Keratinocyte (primary cell): ENCODE data around the gene CRISPLD2. TPM values are rescaled to one million over a fixed set of nuclear protein-coding genes. Genes with fewer than 3 reads are reported as not detected.

Experiments
- DNase-seq: peaks from one replicate; pipeline ENCODE4 v3.0.0-alpha.2; 2011; ENCODE audit warnings: low read depth, missing footprints, low spot score
- FAIRE-seq: peaks from 2 replicates; lab custom pipeline; 2011; peaks lifted over from hg19 to GRCh38; lab: Jason Lieb, UNC
- H2AFZ ChIP-seq: 2 replicates; pipeline ENCODE4 v1.6.0; 2012; ENCODE audit warnings: low read length, control low read depth, inconsistent platforms; ENCODE audit not compliant: control insufficient read depth
- H3K27ac ChIP-seq: 2 replicates; pipeline ENCODE4 v1.5.1; 2011; ENCODE audit warnings: low read length; ENCODE audit not compliant: control insufficient read depth, insufficient read depth
- H3K27me3 ChIP-seq: 3 replicates; pipeline ENCODE4 v1.6.0; 2011; ENCODE audit warnings: low read length; ENCODE audit not compliant: control insufficient read depth, insufficient read depth; ENCODE audit errors: extremely low read depth
- H3K36me3 ChIP-seq, 2 experiments: 2 replicates in 1 of 2; 3 replicates in 1 of 2; pipeline ENCODE4 v1.5.1; 2011; ENCODE audit warnings: low read length in 2 of 2, mild to moderate bottlenecking in 1 of 2; ENCODE audit not compliant: control insufficient read depth in 2 of 2, insufficient read depth in 2 of 2; ENCODE audit errors: extremely low read depth in 1 of 2
- H3K4me1 ChIP-seq: 3 replicates; pipeline ENCODE4 v1.5.1; 2011; ENCODE audit warnings: low read length; ENCODE audit not compliant: control insufficient read depth, insufficient read depth; ENCODE audit errors: extremely low read depth
- H3K4me2 ChIP-seq: 3 replicates; pipeline ENCODE4 v1.6.0; 2011; ENCODE audit warnings: low read depth, low read length; ENCODE audit not compliant: control insufficient read depth, insufficient read depth; ENCODE audit errors: extremely low read depth
- H3K4me3 ChIP-seq, 3 experiments: fragments of 200-600 bp in 1 of 3; sonication (generic) in 1 of 3; 2 replicates in 2 of 3; 3 replicates in 1 of 3; pipeline ENCODE4 v1.5.1; 2011 to 2016; ENCODE audit warnings: low read length in 3 of 3, mild to moderate bottlenecking in 3 of 3, control low read depth in 2 of 3, inconsistent platforms in 1 of 3, low read depth in 1 of 3, mixed read lengths in 1 of 3, mixed run types in 1 of 3, moderate library complexity in 1 of 3; ENCODE audit not compliant: control insufficient read depth in 2 of 3, insufficient read depth in 2 of 3; ENCODE audit errors: extremely low read depth in 1 of 3
- H3K79me2 ChIP-seq: 2 replicates; pipeline ENCODE4 v1.6.0; 2012; ENCODE audit warnings: low read length; ENCODE audit not compliant: control insufficient read depth, insufficient read depth
- H3K9ac ChIP-seq: 3 replicates; pipeline ENCODE4 v1.6.0; 2011; ENCODE audit warnings: low read length; ENCODE audit not compliant: control insufficient read depth, insufficient read depth; ENCODE audit errors: extremely low read depth
- H3K9me1 ChIP-seq: 3 replicates; pipeline ENCODE4 v1.6.0; 2011; ENCODE audit warnings: low read length; ENCODE audit not compliant: control insufficient read depth, insufficient read depth; ENCODE audit errors: extremely low read depth
- H3K9me3 ChIP-seq: 2 replicates; pipeline ENCODE4 v1.5.1; 2012; ENCODE audit warnings: low read depth, low read length; ENCODE audit not compliant: control insufficient read depth
- H4K20me1 ChIP-seq: 3 replicates; pipeline ENCODE4 v1.6.0; 2011; ENCODE audit warnings: low read length; ENCODE audit not compliant: control insufficient read depth, insufficient read depth; ENCODE audit errors: extremely low read depth
- EZH2 ChIP-seq: IDR thresholded peaks from one replicate; pipeline ENCODE4 v1.6.1; 2012; ENCODE audit warnings: inconsistent platforms, mild to moderate bottlenecking, low read length, moderate library complexity
- dilution Hi-C: fragments of 300-500 bp; cut with MboI; formaldehyde crosslinking; loops from one replicate; pipeline ENCODE4 v1.7.0; 2020; ENCODE audit warnings: low sequenced_read_pairs; ENCODE audit not compliant: extremely low pct_ligation_motif_present
- polyA plus RNA-seq, 5 experiments: library from polyadenylated mRNA; depleted of rRNA in 3 of 5; stranded (reverse) in 3 of 5; stranded (forward) in 1 of 5; unstranded in 1 of 5; fragments of >200 nt; gene quantifications; 1 replicate in 1 of 5; 2 replicates in 3 of 5; 3 replicates in 1 of 5; pipeline versions ENCODE4 v1.2.1 to v1.2.3, GENCODE V29; 2011 to 2012; ENCODE audit warnings: missing spikeins in 2 of 5, low read depth in 1 of 5, low replicate concordance in 1 of 5
- TF ChIP-seq, protein P1 (sequence below), 3 experiments: IDR thresholded peaks in 1 of 3; conservative IDR thresholded peaks in 1 of 3; optimal IDR thresholded peaks in 1 of 3; 2 replicates in 2 of 3; 3 replicates in 1 of 3; pipeline versions ENCODE3 to v1.5.1; 2011; ENCODE audit warnings: low read length in 3 of 3, mild to moderate bottlenecking in 3 of 3, moderate library complexity in 2 of 3, control low read depth in 1 of 3, inconsistent platforms in 1 of 3; ENCODE audit not compliant: insufficient read depth in 2 of 3; ENCODE audit errors: extremely low read depth in 1 of 3

The CRISPLD2 gene
- polyA plus RNA-seq, 1 donor (not counting 4 experiments of a cell fraction or from before 2014, with no cell fraction given), result 1.2 TPM

DNA sequence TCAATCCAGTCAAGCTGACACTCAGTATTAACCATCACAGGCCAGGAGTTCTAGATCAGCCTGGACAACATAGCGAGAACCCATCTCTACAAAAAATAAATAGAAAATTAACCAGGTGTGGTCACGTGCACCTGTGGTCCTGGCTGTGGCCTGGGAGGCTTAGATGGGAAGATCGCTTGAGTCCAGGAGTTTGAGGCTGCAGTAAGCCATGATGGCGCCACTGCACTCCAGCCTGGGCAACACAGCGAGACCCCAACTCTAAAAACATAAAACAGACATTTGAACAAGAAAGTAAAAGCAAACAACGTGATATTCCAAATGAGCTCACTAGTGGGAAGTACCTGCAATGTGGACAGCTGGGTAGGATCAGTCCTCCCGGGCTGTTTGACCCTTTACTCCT lies 41.9 kb downstream of the CRISPLD2 start:
- dilution Hi-C loops, result loop anchor here (10.0 kb wide), 1 partner anchor 83 kb away; no protein-coding TSS in a partner anchor

DNA sequence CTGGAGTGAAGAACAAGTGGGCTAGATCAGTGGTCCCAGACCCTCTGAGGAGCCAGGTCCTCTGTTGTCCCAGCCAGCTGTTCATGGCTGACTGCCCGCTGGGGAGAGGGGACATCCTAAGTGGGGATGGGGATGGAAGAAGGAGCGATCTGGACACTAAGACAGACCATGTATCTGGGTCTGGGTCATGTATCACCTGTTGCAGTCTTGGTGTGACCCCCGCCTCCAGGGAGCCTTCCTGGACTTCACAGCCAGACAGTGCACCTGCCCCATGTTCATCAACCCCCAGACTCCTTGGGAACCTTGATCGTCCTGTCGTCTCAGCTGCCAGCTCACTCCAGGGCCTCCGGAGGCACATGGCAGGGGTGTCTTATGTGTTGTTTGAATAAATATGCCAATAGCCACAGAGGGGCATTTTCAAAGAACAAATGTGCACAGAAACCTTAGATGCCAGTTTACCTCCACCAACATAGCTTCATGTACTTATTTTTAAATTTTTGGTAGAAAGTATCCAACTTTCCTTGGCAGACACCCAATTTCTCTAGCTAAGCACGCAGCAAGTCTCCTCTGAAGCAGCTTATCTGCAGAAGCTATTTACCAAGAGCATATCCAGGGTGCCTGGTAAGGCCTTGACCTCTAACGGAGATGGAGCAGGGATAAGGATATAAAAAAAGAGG lies 43.2 kb downstream of the CRISPLD2 start:
- H3K4me3 ChIP-seq, result no peak overlapping the region
- no peak overlapping the region for H2AFZ ChIP-seq
- dilution Hi-C loops, result loop anchor here (10.0 kb wide), 1 partner anchor 82 kb away; no protein-coding TSS in a partner anchor
- H3K9me1 ChIP-seq, result no peaks in the 10 kb centered on the region
- H3K27ac ChIP-seq, result no peak overlapping the region
- no peak for DNase-seq
- H3K9me3 ChIP-seq, result peaks cover 5% of the 10 kb centered on the region
- no peak overlapping the region for H3K9ac ChIP-seq
- no peaks in the 10 kb centered on the region for H3K27me3 ChIP-seq
- no peaks in the 10 kb centered on the region for H3K36me3 ChIP-seq
- H3K79me2 ChIP-seq, result no peaks in the 10 kb centered on the region
- no peaks in the 10 kb centered on the region for H4K20me1 ChIP-seq
- FAIRE-seq, result no peak
- TF ChIP-seq, protein P1, sequence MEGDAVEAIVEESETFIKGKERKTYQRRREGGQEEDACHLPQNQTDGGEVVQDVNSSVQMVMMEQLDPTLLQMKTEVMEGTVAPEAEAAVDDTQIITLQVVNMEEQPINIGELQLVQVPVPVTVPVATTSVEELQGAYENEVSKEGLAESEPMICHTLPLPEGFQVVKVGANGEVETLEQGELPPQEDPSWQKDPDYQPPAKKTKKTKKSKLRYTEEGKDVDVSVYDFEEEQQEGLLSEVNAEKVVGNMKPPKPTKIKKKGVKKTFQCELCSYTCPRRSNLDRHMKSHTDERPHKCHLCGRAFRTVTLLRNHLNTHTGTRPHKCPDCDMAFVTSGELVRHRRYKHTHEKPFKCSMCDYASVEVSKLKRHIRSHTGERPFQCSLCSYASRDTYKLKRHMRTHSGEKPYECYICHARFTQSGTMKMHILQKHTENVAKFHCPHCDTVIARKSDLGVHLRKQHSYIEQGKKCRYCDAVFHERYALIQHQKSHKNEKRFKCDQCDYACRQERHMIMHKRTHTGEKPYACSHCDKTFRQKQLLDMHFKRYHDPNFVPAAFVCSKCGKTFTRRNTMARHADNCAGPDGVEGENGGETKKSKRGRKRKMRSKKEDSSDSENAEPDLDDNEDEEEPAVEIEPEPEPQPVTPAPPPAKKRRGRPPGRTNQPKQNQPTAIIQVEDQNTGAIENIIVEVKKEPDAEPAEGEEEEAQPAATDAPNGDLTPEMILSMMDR (optimal IDR thresholded peaks at IDR 0.05 in 1 of 3, IDR thresholded peaks at IDR 0.05 in 1 of 3, conservative IDR thresholded peaks at IDR 0.05 in 1 of 3; ENCODE audit: extremely low read depth in 1 of 3, insufficient read depth in 2 of 3, low read length in 3 of 3), result no peak
- no peak for TF ChIP-seq EZH2
- no peaks in the 10 kb centered on the region for H3K4me1 ChIP-seq
- H3K4me2 ChIP-seq, result no peak overlapping the region

More for the DNA sequence above, 41.9 kb downstream of the CRISPLD2 start:
- Histone ChIP-seq H3K4me1 (no peaks in the 10 kb centered on the region), H3K4me3 (no peak overlapping the region), H3K4me2 (no peak overlapping the region), H3K9me3 (peaks cover 5% of the 10 kb centered on the region), H3K9ac (no peak overlapping the region), H3K36me3 (no peaks in the 10 kb centered on the region), H2AFZ (no peak overlapping the region), H3K27me3 (no peaks in the 10 kb centered on the region), H3K27ac (no peak overlapping the region), H3K79me2 (no peaks in the 10 kb centered on the region), H4K20me1 (no peaks in the 10 kb centered on the region), H3K9me1 (no peaks in the 10 kb centered on the region)
- TF ChIP-seq, protein P1 (optimal IDR thresholded peaks at IDR 0.05 in 1 of 3, IDR thresholded peaks at IDR 0.05 in 1 of 3, conservative IDR thresholded peaks at IDR 0.05 in 1 of 3; ENCODE audit: extremely low read depth in 1 of 3, insufficient read depth in 2 of 3, low read length in 3 of 3), result no peak
- TF ChIP-seq EZH2, result no peak
- no peak for DNase-seq
- no peak for FAIRE-seq
